NT2/D1 (cell line): ENCODE data around the gene GNAQ.

ENCODE experiments used
- YY1 ChIP-seq: IDR thresholded peaks from 2 replicates; pipeline ENCODE4 v1.6.1; 2011; ENCODE audit not compliant: insufficient read length, insufficient read depth
- ZNF274 ChIP-seq: IDR thresholded peaks from 2 replicates; pipeline ENCODE4 v1.6.1; 2011; ENCODE audit warnings: mild to moderate bottlenecking, low read depth, low read length

GRCh38 chr9:77826116-77826515 is 205.5 kb downstream of the GNAQ start:
- TF ChIP-seq ZNF274 (no peak), YY1 (no peak)
